ENCODE results near the gene PAFAH2.

The PAFAH2 gene

DNA sequence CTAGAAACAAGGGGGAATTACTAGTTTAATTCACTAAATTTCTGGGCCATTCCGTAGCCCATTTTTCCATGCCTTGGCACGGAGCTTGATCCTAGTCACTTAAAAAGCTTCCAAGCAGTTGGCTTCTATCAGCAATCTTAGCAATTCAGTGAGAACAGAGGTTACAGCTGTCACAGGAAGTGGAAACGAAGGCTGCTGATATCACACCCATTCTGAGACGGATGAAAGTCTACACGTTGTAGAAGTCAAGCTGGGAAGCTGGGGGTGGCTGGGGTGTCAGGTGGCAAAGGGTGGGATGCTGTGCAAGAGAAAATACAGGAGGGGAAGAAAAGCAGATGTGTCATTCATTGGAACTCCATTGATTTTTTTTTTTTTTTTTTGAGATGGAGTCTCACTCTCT, 79.9 kb downstream of the PAFAH2 start:
- no peaks in the 10 kb centered on the region for H3K27me3 ChIP-seq (replicated peaks)
- in situ Hi-C loops (cut with HindIII; ENCODE audit: low pct_ligation_motif_present, low sequenced_read_pairs), result no loop called here
- no peaks in the 10 kb centered on the region for H3K36me3 ChIP-seq (replicated peaks)
- no peak overlapping the region for H3K27ac ChIP-seq
- DNase-seq, result peak; percentile 22
- H3K4me3 ChIP-seq (ENCODE audit: low read depth, low read length), result no peak overlapping the region
- TF ChIP-seq CTCF (IDR thresholded peaks at IDR 0.05; ENCODE audit: low read depth, low read length, missing control alignments), result no peak

DNA sequence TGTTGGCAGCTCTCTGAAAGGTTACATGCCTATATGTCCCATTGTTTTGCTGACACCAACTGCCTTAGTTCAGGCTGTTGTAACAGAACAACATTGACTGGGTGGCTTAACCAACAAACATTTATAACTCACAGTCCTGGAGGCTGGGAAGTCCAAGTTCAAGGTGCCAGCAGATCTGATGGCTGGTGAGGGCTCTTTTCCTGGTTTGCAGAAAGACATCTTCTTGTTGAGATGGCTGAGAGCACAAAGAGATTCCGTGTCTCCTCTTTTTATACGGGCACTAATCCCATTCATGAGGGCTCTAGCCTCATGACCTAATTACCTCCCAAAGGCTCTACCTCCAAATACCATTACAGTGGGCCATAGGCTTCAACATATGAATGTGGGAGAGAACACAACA, 81.4 kb downstream of the PAFAH2 start:
- H3K27ac ChIP-seq, result no peak overlapping the region
- in situ Hi-C loops (cut with HindIII; ENCODE audit: low pct_ligation_motif_present, low sequenced_read_pairs), result no loop called here
- no peak for TF ChIP-seq CTCF (IDR thresholded peaks at IDR 0.05; ENCODE audit: low read depth, low read length, missing control alignments)
- H3K27me3 ChIP-seq (replicated peaks), result no peaks in the 10 kb centered on the region
- no peaks in the 10 kb centered on the region for H3K36me3 ChIP-seq (replicated peaks)
- no peak for DNase-seq
- H3K4me3 ChIP-seq (ENCODE audit: low read depth, low read length), result no peak overlapping the region

DNA sequence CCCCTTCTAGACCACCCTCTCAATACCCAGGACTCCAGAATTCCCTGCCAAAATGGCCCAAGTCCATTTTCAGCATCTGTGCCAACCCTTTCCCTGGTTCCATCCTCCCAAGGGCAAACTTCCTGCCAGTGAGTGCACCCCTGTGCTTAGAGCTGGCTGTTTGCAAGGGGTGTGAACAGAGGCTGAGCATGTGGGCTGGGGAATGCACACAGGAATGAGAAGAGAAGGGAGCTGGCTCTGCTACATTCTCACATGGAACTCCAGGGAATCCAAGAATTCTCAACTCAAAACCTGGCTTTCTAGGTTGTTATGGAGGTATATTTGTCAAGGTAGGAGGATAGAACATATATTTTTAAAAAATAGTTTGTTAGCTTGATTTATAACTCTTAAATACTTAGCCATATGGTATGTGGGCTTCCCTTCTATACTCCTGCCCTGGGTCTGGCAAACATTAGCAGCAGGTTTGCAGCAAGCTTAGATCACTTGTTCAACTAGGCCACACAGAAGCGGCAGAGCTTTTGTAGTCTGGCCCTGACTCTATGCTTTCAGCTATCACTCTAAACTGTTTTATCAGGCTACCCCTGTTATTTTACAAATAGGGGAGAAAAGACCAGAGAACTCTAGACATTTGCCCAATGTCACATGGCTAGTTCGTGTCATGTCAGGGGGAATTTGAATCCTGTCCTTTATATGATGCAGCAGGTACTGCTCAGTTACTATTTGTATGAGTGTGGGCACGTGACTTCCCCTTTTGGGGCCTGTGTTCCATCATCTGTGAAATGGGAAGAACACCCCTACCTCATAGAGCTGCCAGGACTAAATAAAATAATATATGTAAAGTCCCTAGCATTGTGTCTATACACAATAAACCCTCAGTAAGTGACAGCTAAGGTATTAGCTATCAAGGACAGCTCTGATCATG, 83.5 kb downstream of the PAFAH2 start:
- DNase-seq, result no peak
- in situ Hi-C loops (cut with HindIII; ENCODE audit: low pct_ligation_motif_present, low sequenced_read_pairs), result no loop called here
- Histone ChIP-seq H3K4me3 (ENCODE audit: low read depth, low read length) (no peak overlapping the region), H3K27me3 (replicated peaks) (no peaks in the 10 kb centered on the region), H3K36me3 (replicated peaks) (no peaks in the 10 kb centered on the region), H3K27ac (no peak overlapping the region)
- no peak for TF ChIP-seq CTCF (IDR thresholded peaks at IDR 0.05; ENCODE audit: low read depth, low read length, missing control alignments)

- Histone ChIP-seq H3K4me3 (ENCODE audit: low read depth, low read length) (no peak overlapping the region), H3K36me3 (replicated peaks) (no peaks in the 10 kb centered on the region), H3K27me3 (replicated peaks) (no peaks in the 10 kb centered on the region), H3K27ac (no peak overlapping the region)
- in situ Hi-C loops (cut with HindIII; ENCODE audit: low pct_ligation_motif_present, low sequenced_read_pairs), result no loop called here
- no peak for TF ChIP-seq CTCF (IDR thresholded peaks at IDR 0.05; ENCODE audit: low read depth, low read length, missing control alignments)
- no peak for DNase-seq
Observed at GRCh38 chr1:25913206-25913605, 84.7 kb downstream of the PAFAH2 start.

- no peak for TF ChIP-seq CTCF (IDR thresholded peaks at IDR 0.05; ENCODE audit: low read depth, low read length, missing control alignments)
- Histone ChIP-seq H3K27ac (peak overlapping the region; percentile 62), H3K36me3 (replicated peaks) (no peaks in the 10 kb centered on the region), H3K27me3 (replicated peaks) (no peaks in the 10 kb centered on the region), H3K4me3 (ENCODE audit: low read depth, low read length) (no peak overlapping the region)
- peak; percentile 62 for DNase-seq
- in situ Hi-C loops (cut with HindIII; ENCODE audit: low pct_ligation_motif_present, low sequenced_read_pairs), result no loop called here
Observed at GRCh38 chr1:25912076-25912831, 85.6 kb downstream of the PAFAH2 start.

Measured in brain microvascular endothelial cell (primary cell).